HepG2 (cell line): Measurements from ENCODE around the gene MPIG6B. TPM values are rescaled to one million over a fixed set of nuclear protein-coding genes. Genes with fewer than 3 reads are reported as not detected.

Experiments used
- CREB1 ChIP-seq, 2 experiments: fragments of 450-650 bp in 1 of 2; IDR thresholded peaks; 2 replicates each; pipeline ENCODE4 v1.6.1; 2016 to 2017; ENCODE audit warnings: control low read depth in 1 of 2, mild to moderate bottlenecking in 1 of 2, missing compliant biosample characterization in 1 of 2, missing genetic modification characterization in 1 of 2
- FOXK2 ChIP-seq: fragments of 450-650 bp; IDR thresholded peaks from 2 replicates; pipeline ENCODE4 v1.6.1; 2016
- GATA4 ChIP-seq: sonication (generic); IDR thresholded peaks from 2 replicates; pipeline ENCODE4 v1.6.1; 2016; ENCODE audit warnings: antibody characterized with exemption, low read depth, borderline replicate concordance
- HOXA5 ChIP-seq: sonication (generic); formaldehyde crosslinking; IDR thresholded peaks from 2 replicates; pipeline ENCODE4 v1.4.0; 2020; ENCODE audit warnings: missing genetic modification reagents
- HOXA9 ChIP-seq: sonication (generic); formaldehyde crosslinking; IDR thresholded peaks from 2 replicates; pipeline ENCODE4 v1.8.1; 2022; ENCODE audit warnings: missing genetic modification reagents, mild to moderate bottlenecking, moderate library complexity, borderline replicate concordance
- KLF11 ChIP-seq: IDR thresholded peaks from 2 replicates; pipeline ENCODE4 v1.6.1; 2016; ENCODE audit warnings: missing compliant biosample characterization
- LCORL ChIP-seq, 2 experiments: fragments of 450-650 bp in 1 of 2; sonication (generic) in 1 of 2; formaldehyde crosslinking in 1 of 2; IDR thresholded peaks; 2 replicates each; pipeline versions ENCODE4 v1.5.0 to v1.6.1; 2017 to 2020; ENCODE audit warnings: antibody characterized with exemption in 1 of 2, missing genetic modification reagents in 1 of 2
- MTF2 ChIP-seq: sonication (generic); formaldehyde crosslinking; IDR thresholded peaks from 2 replicates; pipeline ENCODE4 v1.5.0; 2020; ENCODE audit warnings: missing genetic modification reagents, borderline replicate concordance
- SIN3B ChIP-seq: fragments of 150-350 bp; IDR thresholded peaks from 2 replicates; pipeline ENCODE4 v1.6.1; 2014; ENCODE audit warnings: low read length
- SIX4 ChIP-seq: sonication (generic); formaldehyde crosslinking; IDR thresholded peaks from 2 replicates; pipeline ENCODE4 v1.4.0; 2020; ENCODE audit warnings: missing genetic modification reagents
- SOX6 ChIP-seq, 2 experiments: fragments of 450-650 bp in 1 of 2; sonication (generic) in 1 of 2; formaldehyde crosslinking in 1 of 2; IDR thresholded peaks; 2 replicates each; pipeline versions ENCODE4 v1.4.0 to v1.6.1; 2017 to 2020; ENCODE audit warnings: antibody characterized with exemption in 1 of 2, mild to moderate bottlenecking in 1 of 2, missing genetic modification reagents in 1 of 2
- TARDBP ChIP-seq: sonication (generic); formaldehyde crosslinking; IDR thresholded peaks from 2 replicates; pipeline ENCODE4 v1.8.0; 2022; ENCODE audit warnings: mild to moderate bottlenecking, missing genetic modification reagents
- ZFP36L1 ChIP-seq: sonication (generic); formaldehyde crosslinking; IDR thresholded peaks from 2 replicates; pipeline ENCODE4 v1.8.0; 2022; ENCODE audit warnings: mild to moderate bottlenecking, missing genetic modification reagents, moderate library complexity
- ZFP41 ChIP-seq: sonication (generic); formaldehyde crosslinking; IDR thresholded peaks from 2 replicates; pipeline ENCODE4 v1.4.0; 2020; ENCODE audit warnings: mild to moderate bottlenecking, missing genetic modification reagents, borderline replicate concordance
- ZNF567 ChIP-seq: sonication (generic); formaldehyde crosslinking; IDR thresholded peaks from 2 replicates; pipeline ENCODE4 v1.8.1; 2023; ENCODE audit warnings: mild to moderate bottlenecking, missing genetic modification reagents, borderline replicate concordance
- ZNF629 ChIP-seq: sonication (generic); formaldehyde crosslinking; conservative IDR thresholded peaks from 2 replicates; pipeline ENCODE4 v1.5.0; 2020; ENCODE audit warnings: missing genetic modification reagents
- polyA plus RNA-seq, 8 experiments: library from polyadenylated mRNA; depleted of rRNA in 3 of 8; stranded (reverse) in 7 of 8; unstranded in 1 of 8; fragments of >200 nt; fragmentation: Illumina TruSeq in 4 of 8; extraction: Trizol in 4 of 8; gene quantifications; 2 replicates each; pipeline versions ENCODE4 v1.2.1 to v1.2.3, GENCODE V29; 2011 to 2016; ENCODE audit warnings: low read depth in 4 of 8, missing spikeins in 1 of 8, mixed read lengths in 1 of 8; ENCODE audit not compliant: insufficient read depth in 1 of 8
- total RNA-seq, 5 experiments: library from RNA; depleted of rRNA; stranded (reverse); fragments of >200 nt; fragmentation: Illumina TruSeq; extraction: Trizol; gene quantifications; 2 replicates each; pipeline ENCODE4 v1.2.3, GENCODE V29; 2016; ENCODE audit warnings: low read depth in 1 of 5
- TF ChIP-seq, protein P1 (sequence below): sonication (generic); formaldehyde crosslinking; IDR thresholded peaks from 2 replicates; pipeline ENCODE4 v1.4.0; 2020; ENCODE audit warnings: missing genetic modification reagents
- TF ChIP-seq, protein P2 (sequence below): sonication (generic); formaldehyde crosslinking; IDR thresholded peaks from 2 replicates; pipeline ENCODE4 v1.8.1; 2023; ENCODE audit warnings: mild to moderate bottlenecking, missing genetic modification reagents
- TF ChIP-seq, protein P3 (sequence below): sonication (generic); formaldehyde crosslinking; IDR thresholded peaks from 2 replicates; pipeline ENCODE4 v1.4.0; 2020; ENCODE audit warnings: missing genetic modification reagents, borderline replicate concordance

MPIG6B gene
- total and polyA plus RNA-seq, 2 of the 13 experiments (the other 11 are each of a cell fraction or from before 2014, with no cell fraction given): not detected

DNA sequence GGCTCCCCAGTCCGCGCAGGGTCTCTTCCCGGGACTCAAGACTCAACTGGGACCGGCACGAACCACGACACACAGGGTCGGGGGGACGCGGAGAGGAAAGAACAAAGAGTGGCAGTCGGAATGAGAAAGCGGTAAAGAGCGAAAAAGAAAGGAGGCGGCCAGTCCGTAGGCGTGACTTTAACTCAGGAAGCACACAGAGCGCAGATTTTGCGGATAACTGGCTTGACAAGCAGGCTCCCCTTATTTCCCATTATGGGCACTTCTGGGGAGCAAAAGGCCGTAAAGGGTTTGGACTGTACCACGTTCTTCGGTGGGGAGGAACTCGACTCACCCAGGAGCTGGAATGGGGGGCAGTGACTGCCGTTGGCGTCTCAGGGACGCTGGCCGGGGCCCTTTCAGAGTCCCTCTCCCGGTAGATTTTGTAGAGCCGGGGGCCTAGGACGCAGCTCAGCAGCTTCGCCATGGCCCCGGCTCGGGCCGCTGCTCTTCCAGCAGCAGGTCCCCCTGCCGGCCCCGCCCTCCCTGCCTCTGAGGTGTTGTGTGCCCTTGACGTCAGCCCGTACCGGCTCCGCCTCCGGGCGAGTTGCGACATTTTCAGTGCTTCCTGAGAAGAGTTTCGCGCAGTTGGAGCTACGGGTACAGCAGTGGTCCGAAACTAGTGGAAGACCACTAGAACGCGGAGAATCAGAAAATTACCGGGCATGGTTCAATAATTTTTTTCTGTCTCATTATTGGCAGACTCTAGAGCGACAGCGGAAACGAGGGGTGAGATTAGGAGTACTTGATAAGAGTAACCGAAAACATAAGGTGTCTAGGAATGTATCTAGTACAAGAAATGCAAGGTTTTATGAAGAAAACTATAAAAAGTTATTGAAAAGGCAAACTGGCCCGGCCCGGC is 20.1 kb upstream of the MPIG6B start, which contains the start of gene ABHD16A (continued):
- TF ChIP-seq, protein P1, sequence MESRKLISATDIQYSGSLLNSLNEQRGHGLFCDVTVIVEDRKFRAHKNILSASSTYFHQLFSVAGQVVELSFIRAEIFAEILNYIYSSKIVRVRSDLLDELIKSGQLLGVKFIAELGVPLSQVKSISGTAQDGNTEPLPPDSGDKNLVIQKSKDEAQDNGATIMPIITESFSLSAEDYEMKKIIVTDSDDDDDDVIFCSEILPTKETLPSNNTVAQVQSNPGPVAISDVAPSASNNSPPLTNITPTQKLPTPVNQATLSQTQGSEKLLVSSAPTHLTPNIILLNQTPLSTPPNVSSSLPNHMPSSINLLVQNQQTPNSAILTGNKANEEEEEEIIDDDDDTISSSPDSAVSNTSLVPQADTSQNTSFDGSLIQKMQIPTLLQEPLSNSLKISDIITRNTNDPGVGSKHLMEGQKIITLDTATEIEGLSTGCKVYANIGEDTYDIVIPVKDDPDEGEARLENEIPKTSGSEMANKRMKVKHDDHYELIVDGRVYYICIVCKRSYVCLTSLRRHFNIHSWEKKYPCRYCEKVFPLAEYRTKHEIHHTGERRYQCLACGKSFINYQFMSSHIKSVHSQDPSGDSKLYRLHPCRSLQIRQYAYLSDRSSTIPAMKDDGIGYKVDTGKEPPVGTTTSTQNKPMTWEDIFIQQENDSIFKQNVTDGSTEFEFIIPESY: peak; percentile 52
- TF ChIP-seq GATA4: peak; percentile 63; the same call in 1 of the 2 replicates
- TF ChIP-seq ZFP41 (CRISPR knock-in tag): no peak
- peak; percentile 85 for TF ChIP-seq FOXK2
- TF ChIP-seq, protein P2, sequence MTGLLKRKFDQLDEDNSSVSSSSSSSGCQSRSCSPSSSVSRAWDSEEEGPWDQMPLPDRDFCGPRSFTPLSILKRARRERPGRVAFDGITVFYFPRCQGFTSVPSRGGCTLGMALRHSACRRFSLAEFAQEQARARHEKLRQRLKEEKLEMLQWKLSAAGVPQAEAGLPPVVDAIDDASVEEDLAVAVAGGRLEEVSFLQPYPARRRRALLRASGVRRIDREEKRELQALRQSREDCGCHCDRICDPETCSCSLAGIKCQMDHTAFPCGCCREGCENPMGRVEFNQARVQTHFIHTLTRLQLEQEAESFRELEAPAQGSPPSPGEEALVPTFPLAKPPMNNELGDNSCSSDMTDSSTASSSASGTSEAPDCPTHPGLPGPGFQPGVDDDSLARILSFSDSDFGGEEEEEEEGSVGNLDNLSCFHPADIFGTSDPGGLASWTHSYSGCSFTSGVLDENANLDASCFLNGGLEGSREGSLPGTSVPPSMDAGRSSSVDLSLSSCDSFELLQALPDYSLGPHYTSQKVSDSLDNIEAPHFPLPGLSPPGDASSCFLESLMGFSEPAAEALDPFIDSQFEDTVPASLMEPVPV: peak; percentile 96
- TF ChIP-seq ZNF567: no peak
- TF ChIP-seq CREB1 (IDR thresholded peaks at IDR 0.05): peak; percentile 88
- peak; percentile 96 for TF ChIP-seq CREB1 (CRISPR knock-in tag; IDR thresholded peaks at IDR 0.05)
- TF ChIP-seq, protein P3, sequence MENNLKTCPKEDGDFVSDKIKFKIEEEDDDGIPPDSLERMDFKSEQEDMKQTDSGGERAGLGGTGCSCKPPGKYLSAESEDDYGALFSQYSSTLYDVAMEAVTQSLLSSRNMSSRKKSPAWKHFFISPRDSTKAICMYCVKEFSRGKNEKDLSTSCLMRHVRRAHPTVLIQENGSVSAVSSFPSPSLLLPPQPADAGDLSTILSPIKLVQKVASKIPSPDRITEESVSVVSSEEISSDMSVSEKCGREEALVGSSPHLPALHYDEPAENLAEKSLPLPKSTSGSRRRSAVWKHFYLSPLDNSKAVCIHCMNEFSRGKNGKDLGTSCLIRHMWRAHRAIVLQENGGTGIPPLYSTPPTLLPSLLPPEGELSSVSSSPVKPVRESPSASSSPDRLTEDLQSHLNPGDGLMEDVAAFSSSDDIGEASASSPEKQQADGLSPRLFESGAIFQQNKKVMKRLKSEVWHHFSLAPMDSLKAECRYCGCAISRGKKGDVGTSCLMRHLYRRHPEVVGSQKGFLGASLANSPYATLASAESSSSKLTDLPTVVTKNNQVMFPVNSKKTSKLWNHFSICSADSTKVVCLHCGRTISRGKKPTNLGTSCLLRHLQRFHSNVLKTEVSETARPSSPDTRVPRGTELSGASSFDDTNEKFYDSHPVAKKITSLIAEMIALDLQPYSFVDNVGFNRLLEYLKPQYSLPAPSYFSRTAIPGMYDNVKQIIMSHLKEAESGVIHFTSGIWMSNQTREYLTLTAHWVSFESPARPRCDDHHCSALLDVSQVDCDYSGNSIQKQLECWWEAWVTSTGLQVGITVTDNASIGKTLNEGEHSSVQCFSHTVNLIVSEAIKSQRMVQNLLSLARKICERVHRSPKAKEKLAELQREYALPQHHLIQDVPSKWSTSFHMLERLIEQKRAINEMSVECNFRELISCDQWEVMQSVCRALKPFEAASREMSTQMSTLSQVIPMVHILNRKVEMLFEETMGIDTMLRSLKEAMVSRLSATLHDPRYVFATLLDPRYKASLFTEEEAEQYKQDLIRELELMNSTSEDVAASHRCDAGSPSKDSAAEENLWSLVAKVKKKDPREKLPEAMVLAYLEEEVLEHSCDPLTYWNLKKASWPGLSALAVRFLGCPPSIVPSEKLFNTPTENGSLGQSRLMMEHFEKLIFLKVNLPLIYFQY (CRISPR knock-in tag): peak; percentile 54; the same call in 1 of the 2 replicates
- no peak for TF ChIP-seq MTF2 (CRISPR knock-in tag)
- peak; percentile 63 for TF ChIP-seq SIX4 (CRISPR knock-in tag)
- peak; percentile 68; the same call in 1 of the 2 replicates for TF ChIP-seq ZFP36L1 (CRISPR knock-in tag)
- no peak for TF ChIP-seq SIN3B
- peak; percentile 99 for TF ChIP-seq TARDBP (CRISPR knock-in tag)
- TF ChIP-seq SOX6 (IDR thresholded peaks at IDR 0.05): no peak
- peak; percentile 47 for TF ChIP-seq SOX6 (CRISPR knock-in tag; IDR thresholded peaks at IDR 0.05)
- no peak; the same call in 1 of the 2 replicates for TF ChIP-seq HOXA9 (CRISPR knock-in tag)
- peak; percentile 41 for TF ChIP-seq ZNF629 (CRISPR knock-in tag)
- peak; percentile 75; the same call in 1 of the 2 replicates for TF ChIP-seq HOXA5 (CRISPR knock-in tag)
- no peak for TF ChIP-seq LCORL (IDR thresholded peaks at IDR 0.05)
- TF ChIP-seq LCORL (CRISPR knock-in tag; IDR thresholded peaks at IDR 0.05): peak; percentile 76; the same call in 1 of the 2 replicates
- TF ChIP-seq KLF11: no peak; the same call in 1 of the 2 replicates
